CD4-positive, alpha-beta T cell treated with Interleukin-21 for 1 hour (primary cell): ENCODE data around the gene RDX.
"Not testable (repeated sequence)": the region's sequence is repeated elsewhere in the genome, so short reads cannot be mapped to it uniquely, and the experiment has no call there.

Experiments
- DNase-seq: peaks from one replicate; pipeline ENCODE4 v3.0.0-alpha.2; 2020

RDX gene

DNA sequence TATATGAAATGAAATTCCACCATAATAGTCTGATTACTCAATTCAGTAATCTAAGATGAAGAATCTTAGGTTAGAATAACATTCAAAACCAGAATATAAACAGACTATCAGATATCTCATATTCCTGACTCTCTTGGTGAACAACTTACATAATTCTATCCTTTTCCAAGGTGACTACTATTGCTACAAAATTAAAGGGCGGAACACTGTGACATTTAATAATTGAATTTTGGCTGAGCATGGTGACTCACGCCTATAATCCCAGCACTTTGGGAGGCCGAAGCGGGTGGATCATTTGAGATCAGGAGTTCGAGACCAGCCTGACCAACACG is 34.4 kb downstream of the RDX start:
- no peak for DNase-seq

DNA sequence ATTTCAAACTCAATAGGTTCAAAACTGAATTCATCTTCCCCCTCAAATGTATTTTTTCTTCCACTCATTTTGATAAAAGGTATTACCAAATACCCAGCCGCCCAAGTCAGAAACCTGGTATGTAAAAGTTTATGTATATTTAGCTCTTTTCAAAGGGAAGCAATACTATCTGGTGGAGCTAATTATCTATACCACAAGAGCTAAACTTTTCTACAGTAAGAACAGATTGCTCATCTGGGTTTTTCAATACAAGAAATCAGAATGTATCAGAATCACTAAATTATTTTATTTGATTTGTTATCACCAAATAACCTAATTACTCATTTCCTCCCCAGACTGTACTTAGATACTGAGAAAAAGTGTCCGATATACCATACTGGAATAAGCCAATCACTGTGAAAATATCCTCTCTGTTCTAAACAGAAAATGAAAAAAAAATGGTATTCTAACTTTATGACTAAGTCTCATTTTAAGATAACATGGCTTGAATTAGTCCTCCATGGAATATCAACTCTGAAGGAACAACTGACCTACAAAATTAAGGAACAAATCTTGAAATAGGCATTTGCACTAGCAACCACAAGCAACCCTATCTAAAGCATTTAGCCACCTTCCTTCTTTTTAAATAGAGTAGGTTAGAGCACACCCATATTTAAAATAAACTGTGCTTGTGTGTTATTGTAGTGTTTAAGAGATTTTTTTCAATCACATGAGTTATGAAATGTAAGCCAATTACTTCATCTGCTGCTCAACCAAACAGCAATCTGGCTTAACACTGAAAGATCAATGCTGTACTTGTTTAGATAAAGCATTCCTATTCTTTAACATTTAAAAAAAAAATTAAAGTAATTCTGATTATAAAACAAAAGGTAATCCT is 35.0 kb downstream of the RDX start:
- DNase-seq = no peak

DNA sequence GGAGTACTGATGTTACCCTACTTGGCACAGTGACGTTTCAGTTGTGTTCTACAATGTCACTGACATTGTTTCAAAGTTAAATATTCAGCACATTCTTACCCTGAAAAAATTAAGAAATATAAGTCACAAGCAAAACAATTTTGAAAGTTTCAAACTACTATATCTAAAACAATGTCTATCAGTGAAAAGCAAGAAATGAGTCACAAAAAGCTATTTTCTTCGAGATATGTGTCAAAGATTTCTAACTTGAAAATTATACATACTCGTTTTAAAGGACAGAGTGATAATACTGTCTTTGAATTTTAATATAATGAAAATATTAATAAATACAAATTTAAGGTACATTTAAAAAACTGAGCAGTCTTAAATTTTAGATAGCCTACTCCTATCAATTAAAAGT is 42.9 kb downstream of the RDX start:
- no peak for DNase-seq

- no peak for DNase-seq
Observed at GRCh38 chr11:110251836-110252235, 44.6 kb downstream of the RDX start.

- DNase-seq = no peak
Observed at GRCh38 chr11:110250168-110250567, 46.2 kb downstream of the RDX start.

- no peak for DNase-seq
Observed at GRCh38 chr11:110249766-110250165, 46.6 kb downstream of the RDX start.

GRCh38 chr11:110249066-110249465 is 47.3 kb downstream of the RDX start:
- peak; percentile 14 for DNase-seq

DNA sequence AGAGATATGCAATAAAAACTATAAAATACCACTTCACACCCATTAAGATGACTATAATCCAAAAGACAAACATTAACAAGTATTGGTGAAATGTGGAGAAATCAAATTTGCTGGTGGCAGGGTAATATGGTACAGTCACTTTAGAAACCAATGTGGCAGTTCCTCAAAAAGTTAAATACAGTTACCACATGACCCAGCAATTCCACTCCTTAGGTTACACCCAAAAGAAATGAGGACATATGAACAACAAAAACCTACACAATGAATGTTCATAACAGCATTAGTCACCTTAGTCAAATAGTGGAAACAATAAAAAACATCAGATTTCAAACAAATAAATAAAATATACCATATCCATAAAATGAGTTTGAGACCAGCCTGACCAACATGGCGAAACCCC is 52.6 kb downstream of the RDX start:
- no peak for DNase-seq

- DNase-seq = no peak
Observed at GRCh38 chr11:110242746-110243145, 53.7 kb downstream of the RDX start.

DNA sequence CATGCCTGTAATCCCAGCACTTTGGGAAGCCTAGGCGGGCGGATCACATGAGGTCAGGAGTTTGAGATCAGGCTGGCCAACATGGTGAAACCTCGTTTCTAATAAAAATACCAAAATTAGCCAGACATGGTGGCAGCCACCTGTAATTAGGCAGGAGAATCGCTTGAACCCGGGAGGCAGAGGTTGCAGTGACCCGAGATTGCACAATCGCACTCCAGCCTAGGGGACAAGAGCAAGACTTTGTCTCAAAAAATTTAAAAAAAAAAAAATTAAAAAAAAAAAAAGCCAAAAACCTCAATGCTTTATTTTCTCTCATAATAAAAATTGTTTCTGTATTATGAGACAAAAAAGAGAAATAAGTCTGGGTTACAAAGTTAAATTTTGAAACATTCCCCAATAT is 54.2 kb downstream of the RDX start:
- no peak for DNase-seq

GRCh38 chr11:110235966-110236365 is 60.4 kb downstream of the RDX start:
- no peak for DNase-seq

- DNase-seq = no peak
Observed at GRCh38 chr11:110230377-110230776, 66.0 kb downstream of the RDX start.

DNA sequence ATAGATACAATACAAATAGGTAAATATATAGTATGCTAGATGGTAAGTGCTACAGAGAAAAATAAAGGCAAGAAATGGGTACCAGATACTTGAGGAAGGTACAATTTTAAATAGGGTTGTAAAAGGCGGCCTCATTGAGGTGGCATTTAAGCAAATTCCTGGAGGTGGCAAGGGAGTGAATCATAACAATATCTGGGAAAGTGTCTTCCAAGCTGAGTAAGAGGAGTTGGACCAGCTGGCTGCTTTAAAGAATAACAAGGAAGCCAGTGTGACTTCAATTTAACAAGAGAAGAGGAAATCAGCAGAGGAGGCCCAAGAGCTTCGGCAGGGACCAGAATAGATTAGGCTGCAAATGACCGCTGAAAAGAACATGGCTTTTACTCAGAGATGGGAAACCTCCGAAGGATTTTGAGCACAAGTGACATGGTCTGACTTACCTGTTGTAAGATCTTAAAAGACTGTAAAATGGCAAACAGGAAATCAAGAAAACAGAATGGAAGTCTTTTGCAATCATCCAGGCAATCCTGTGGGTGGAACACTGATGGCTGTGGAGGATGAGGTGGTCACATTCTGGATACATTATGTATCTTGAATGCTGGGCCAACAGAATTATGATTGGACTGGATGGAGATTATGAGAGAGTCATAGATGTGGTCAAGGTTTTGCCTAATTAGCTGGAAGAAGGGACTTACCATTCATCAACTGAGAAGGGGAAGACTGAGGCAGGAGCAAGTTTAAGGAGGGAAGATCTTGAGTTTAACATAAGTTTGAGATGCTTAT is 77.2 kb downstream of the RDX start:
- DNase-seq = no peak

DNA sequence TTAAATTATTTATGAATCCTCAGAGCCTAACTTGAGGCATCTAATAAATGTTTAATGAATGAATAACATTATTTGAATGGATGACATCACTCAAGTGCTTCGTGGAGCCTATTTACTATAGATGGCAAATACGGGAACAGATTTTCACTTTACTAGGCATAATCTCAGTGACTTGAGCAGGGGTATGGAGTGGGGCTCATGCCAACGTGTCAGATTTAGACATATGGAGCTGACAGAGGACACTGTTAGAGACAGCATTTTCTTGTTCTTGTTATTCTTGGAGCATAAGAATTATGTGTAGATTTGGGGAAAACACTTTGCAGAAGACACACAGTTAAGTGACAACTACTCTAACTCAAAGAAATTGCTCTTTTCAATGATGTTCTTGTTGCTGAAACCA is 78.5 kb downstream of the RDX start:
- no peak for DNase-seq

- DNase-seq = no peak
Observed at GRCh38 chr11:110217223-110217877, 79.1 kb downstream of the RDX start.

DNA sequence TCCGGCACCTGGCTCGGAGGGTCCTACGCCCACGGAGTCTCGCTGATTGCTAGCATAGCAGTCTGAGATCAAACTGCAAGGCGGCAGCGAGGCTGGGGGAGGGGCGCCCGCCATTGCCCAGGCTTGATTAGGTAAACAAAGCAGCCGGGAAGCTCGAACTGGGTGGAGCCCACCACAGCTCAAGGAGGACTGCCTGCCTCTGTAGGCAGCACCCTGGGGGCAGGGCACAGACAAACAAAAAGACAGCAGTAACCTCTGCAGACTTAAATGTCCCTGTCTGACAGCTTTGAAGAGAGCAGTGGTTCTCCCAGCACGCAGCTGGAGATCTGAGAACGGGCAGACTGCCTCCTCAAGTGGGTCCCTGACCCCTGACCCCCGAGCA is 87.1 kb downstream of the RDX start:
- DNase-seq = peak; percentile 16

DNA sequence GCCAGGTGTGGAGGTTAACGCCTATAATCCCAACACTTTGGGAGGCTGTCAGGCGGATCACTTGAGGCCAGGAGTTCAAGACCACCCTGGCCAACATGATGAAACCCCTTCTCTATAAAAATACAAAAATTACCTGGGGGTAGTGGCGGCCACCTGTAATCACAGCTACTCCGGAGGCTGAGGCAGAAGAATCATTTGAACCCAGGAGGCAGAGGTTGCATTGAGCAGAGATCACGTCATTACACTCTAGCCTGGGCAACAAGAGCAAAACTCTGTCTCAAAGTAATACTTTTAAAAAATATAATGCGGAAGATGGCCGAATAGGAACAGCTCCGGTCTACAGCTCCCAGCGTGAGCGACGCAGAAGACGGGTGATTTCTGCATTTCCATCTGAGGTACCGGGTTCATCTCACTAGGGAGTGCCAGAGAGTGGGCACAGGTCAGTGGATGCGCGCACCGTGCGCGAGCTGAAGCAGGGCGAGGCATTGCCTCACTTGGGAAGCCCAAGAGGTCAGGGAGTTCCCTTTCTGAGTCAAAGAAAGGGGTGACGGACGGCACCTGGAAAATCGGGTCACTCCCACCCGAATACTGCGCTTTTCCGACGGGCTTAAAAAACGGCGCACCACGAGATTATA is 87.6 kb downstream of the RDX start:
- not testable (repeated sequence) for DNase-seq

DNA sequence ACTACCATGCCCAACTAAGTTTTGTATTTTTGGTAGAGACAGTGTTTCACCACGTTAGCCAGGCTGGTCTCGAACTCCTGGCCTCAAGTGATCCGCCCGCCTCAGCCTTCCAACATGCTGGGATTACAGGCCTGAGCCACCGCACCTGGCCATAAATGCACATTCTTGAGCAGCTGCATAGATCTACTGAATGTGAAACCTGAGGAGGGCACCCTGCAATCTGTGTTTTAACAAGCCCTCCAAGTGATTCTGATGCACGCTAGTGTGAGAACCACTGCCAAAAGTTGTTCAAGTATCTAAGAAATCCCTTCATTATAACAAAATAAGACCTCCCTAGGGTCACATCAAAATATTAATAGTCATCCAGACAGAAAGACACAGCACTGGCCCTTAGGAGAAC is 89.3 kb downstream of the RDX start:
- DNase-seq = no peak

DNA sequence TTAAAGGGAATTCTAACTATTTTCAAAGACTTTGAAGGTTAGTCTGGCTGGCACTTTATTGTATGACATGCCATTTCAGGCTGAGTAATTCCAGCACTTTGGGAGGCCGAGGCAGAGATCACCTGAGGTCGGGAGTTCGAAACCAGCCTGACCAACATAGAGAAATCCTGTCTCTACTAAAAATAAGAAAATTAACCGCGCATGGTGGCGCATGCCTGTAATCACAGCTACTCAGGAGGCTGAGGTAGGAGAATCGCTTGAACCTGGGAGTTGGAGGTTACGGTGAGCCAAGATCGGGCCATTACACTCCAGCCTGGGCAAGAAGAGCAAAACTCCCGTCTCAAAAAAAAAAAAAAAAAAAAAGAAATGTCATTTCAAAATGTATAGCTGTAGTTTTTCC is 95.6 kb downstream of the RDX start:
- DNase-seq = no peak

DNA sequence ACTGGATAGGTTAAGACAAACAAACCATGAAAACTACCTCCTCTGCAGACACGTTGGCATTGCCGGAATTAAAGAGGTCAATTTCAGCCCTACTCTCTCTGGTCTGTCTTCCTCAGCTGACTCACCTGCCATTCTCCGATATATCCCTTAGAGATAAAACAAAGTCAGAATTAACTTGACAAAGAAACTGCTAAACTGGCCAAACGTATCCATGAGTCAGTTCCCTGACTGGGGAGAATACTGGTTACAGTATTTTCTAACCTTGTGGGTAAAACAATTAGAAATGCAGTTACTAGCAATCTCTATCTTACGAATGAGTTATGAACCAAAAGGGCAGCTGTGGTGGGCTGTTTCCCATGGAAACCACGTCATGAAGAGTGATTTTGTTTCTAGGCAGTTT is 96.2 kb downstream of the RDX start:
- DNase-seq = no peak

- no peak for DNase-seq
Observed at GRCh38 chr11:110199184-110199981, 97.0 kb downstream of the RDX start.

- no peak for DNase-seq
Observed at GRCh38 chr11:110198031-110198729, 98.2 kb downstream of the RDX start.
